Erythroblast (primary cell): Measurements from ENCODE around the gene MLLT1.

Source experiments
- GATA1 ChIP-seq: IDR thresholded peaks from 2 replicates; pipeline ENCODE4 v1.6.1; 2011; ENCODE audit warnings: low read depth, mild to moderate bottlenecking, control low read depth, low read length, moderate library complexity
- POLR2A ChIP-seq: IDR thresholded peaks from 2 replicates; pipeline ENCODE4 v1.6.1; 2011; ENCODE audit warnings: mild to moderate bottlenecking, low read length

DNA sequence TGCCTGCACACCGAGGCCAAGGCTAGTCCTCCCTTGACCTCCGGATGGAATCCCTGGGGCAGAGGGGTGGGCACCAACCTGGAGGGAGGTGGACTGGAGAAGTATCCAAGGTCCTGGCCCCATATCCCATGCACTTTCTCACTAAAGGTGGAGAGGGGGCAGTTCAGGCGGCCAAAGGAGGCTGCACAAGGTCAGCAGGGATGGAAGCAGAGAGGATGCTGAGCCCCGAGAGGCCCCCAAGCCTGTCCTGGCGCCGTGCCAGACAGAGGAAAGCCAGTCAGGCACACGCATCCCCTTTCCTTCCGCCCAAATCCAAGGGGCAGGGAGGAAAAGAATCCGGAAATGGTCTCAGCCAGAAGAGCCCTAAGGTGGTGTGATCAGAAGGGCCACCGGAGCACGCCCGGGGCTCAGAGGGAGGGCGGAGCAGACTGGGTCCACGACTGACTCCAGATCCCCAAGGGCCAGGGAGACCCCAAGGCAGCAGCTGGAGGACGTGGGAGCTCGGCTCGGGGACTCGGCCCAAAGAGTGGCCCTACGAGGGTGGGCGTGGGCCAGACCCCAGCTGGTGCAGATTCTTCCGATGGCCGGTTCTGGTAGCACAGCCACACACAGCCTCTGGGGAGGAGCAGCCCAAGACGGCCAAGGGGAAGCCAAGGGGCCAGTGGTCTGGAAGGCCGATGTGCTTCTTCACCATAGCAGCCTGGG lies 60.0 kb downstream of the MLLT1 start:
- TF ChIP-seq POLR2A (no peak), GATA1 (no peak)
